Activated CD8-positive, alpha-beta memory T cell treated with anti-CD3 and anti-CD28 coated beads, Interleukin-2, amount 50 U/mL, for 48 hours (primary cell): ENCODE data around the gene TTC7B.
"Not testable (repeated sequence)": the region's sequence is repeated elsewhere in the genome, so short reads cannot be mapped to it uniquely, and the experiment has no call there.

Experiments used
- DNase-seq: peaks from one replicate; pipeline ENCODE4 v3.0.0-alpha.2; 2020

TTC7B gene

GRCh38 chr14:90829677-90830076 is 13.4 kb upstream of the TTC7B start:
- no peak for DNase-seq

GRCh38 chr14:90828642-90829487 is 12.6 kb upstream of the TTC7B start:
- DNase-seq: peak; percentile 63

- peak; percentile 95 for DNase-seq
Observed at GRCh38 chr14:90827919-90828610, 11.8 kb upstream of the TTC7B start.

GRCh38 chr14:90823542-90823941 is 7.3 kb upstream of the TTC7B start:
- DNase-seq: not testable (repeated sequence)

- DNase-seq: peak; percentile 87
Observed at GRCh38 chr14:90820958-90821357, 4.7 kb upstream of the TTC7B start.

GRCh38 chr14:90819734-90820393 is 3.6 kb upstream of the TTC7B start:
- DNase-seq: no peak

- DNase-seq: no peak
Observed at GRCh38 chr14:90818715-90819114, 2.5 kb upstream of the TTC7B start.

- no peak for DNase-seq
Observed at GRCh38 chr14:90816681-90817436, 629 bp upstream of the TTC7B start.

GRCh38 chr14:90815572-90815821 is 733 bp downstream of the TTC7B start:
- no peak for DNase-seq

- DNase-seq: no peak
Observed at GRCh38 chr14:90814806-90815571, 1.2 kb downstream of the TTC7B start.

GRCh38 chr14:90813442-90813841 is 2.8 kb downstream of the TTC7B start:
- no peak for DNase-seq

- no peak for DNase-seq
Observed at GRCh38 chr14:90812109-90812508, 4.1 kb downstream of the TTC7B start.

GRCh38 chr14:90811641-90812040 is 4.6 kb downstream of the TTC7B start:
- no peak for DNase-seq

GRCh38 chr14:90810806-90811205 is 5.4 kb downstream of the TTC7B start:
- DNase-seq: no peak

GRCh38 chr14:90809530-90810312 is 6.5 kb downstream of the TTC7B start:
- DNase-seq: no peak

- no peak for DNase-seq
Observed at GRCh38 chr14:90808759-90809529, 7.3 kb downstream of the TTC7B start.

- no peak for DNase-seq
Observed at GRCh38 chr14:90807060-90807459, 9.2 kb downstream of the TTC7B start.

- no peak for DNase-seq
Observed at GRCh38 chr14:90805662-90806540, 10.3 kb downstream of the TTC7B start.

GRCh38 chr14:90805084-90805391 is 11.2 kb downstream of the TTC7B start:
- no peak for DNase-seq
